ENCODE measurements around the gene ZSWIM8.
"Not testable (repeated sequence)": the region's sequence is repeated elsewhere in the genome, so short reads cannot be mapped to it uniquely, and the experiment has no call there.

The ZSWIM8 gene

GRCh38 chr10:73795491-73795890, 10.1 kb downstream of the ZSWIM8 start:
- DNase-seq (ENCODE audit: low read depth, low spot score): not testable (repeated sequence)

- not testable (repeated sequence) for DNase-seq (ENCODE audit: low read depth, low spot score)
Observed at GRCh38 chr10:73796035-73796434, 10.6 kb downstream of the ZSWIM8 start.

- DNase-seq (ENCODE audit: low read depth, low spot score): no peak
Observed at GRCh38 chr10:73796766-73797165, 11.4 kb downstream of the ZSWIM8 start.

GRCh38 chr10:73797324-73798025, 12.1 kb downstream of the ZSWIM8 start:
- DNase-seq (ENCODE audit: low read depth, low spot score): no peak

GRCh38 chr10:73798087-73798486, 12.7 kb downstream of the ZSWIM8 start:
- DNase-seq (ENCODE audit: low read depth, low spot score): no peak

- no peak for DNase-seq (ENCODE audit: low read depth, low spot score)
Observed at GRCh38 chr10:73798927-73799560, 13.6 kb downstream of the ZSWIM8 start.

GRCh38 chr10:73799899-73800559, 14.6 kb downstream of the ZSWIM8 start:
- DNase-seq (ENCODE audit: low read depth, low spot score): no peak

- DNase-seq (ENCODE audit: low read depth, low spot score): no peak
Observed at GRCh38 chr10:73800560-73801252, 15.3 kb downstream of the ZSWIM8 start.

GRCh38 chr10:73801253-73801590, 15.8 kb downstream of the ZSWIM8 start:
- no peak for DNase-seq (ENCODE audit: low read depth, low spot score)

GRCh38 chr10:73802276-73802991, 17.0 kb downstream of the ZSWIM8 start:
- DNase-seq (ENCODE audit: low read depth, low spot score): no peak

- DNase-seq (ENCODE audit: low read depth, low spot score): no peak
Observed at GRCh38 chr10:73803680-73804286, 18.4 kb downstream of the ZSWIM8 start.

- no peak for DNase-seq (ENCODE audit: low read depth, low spot score)
Observed at GRCh38 chr10:73806176-73806950, 21.0 kb downstream of the ZSWIM8 start.

GRCh38 chr10:73807471-73807870, 22.1 kb downstream of the ZSWIM8 start:
- no peak for DNase-seq (ENCODE audit: low read depth, low spot score)

GRCh38 chr10:73808021-73808815, 22.8 kb downstream of the ZSWIM8 start:
- DNase-seq (ENCODE audit: low read depth, low spot score): no peak

- no peak for DNase-seq (ENCODE audit: low read depth, low spot score)
Observed at GRCh38 chr10:73809061-73809818, 23.8 kb downstream of the ZSWIM8 start.

GRCh38 chr10:73810358-73810734, 24.9 kb downstream of the ZSWIM8 start:
- no peak for DNase-seq (ENCODE audit: low read depth, low spot score)

- peak; percentile 46 for DNase-seq (ENCODE audit: low read depth, low spot score)
Observed at GRCh38 chr10:73810735-73811465, 25.5 kb downstream of the ZSWIM8 start.

- no peak for DNase-seq (ENCODE audit: low read depth, low spot score)
Observed at GRCh38 chr10:73812657-73813056, 27.3 kb downstream of the ZSWIM8 start.
